CD14-positive monocyte (primary cell): ENCODE results near the gene TMEM178B. TPM values are rescaled to one million over a fixed set of nuclear protein-coding genes. Genes with fewer than 3 reads are reported as not detected.

Source experiments
- DNase-seq, 3 donors: peaks; one replicate each; pipeline ENCODE4 v3.0.0-alpha.2; 2011 to 2022
- H2AFZ ChIP-seq: 2 replicates; pipeline ENCODE4 v1.6.0; 2012; ENCODE audit warnings: mild to moderate bottlenecking, low read depth, low read length, inconsistent platforms; ENCODE audit not compliant: insufficient read depth, poor library complexity, severe bottlenecking
- H3K27ac ChIP-seq, 2 donors: 1 replicate in 1 of 2; 2 replicates in 1 of 2; pipeline ENCODE4 v1.5.1; 2012 to 2013; ENCODE audit warnings: low read length in 2 of 2, control low read depth in 1 of 2, inconsistent platforms in 1 of 2, low read depth in 1 of 2, mild to moderate bottlenecking in 1 of 2
- H3K27me3 ChIP-seq, 2 donors: one replicate each; pipeline versions ENCODE4 v1.6.0 to v1.6.1; 2011 to 2013; ENCODE audit warnings: low read length in 2 of 2; ENCODE audit not compliant: control insufficient read depth in 2 of 2, insufficient read depth in 2 of 2
- H3K36me3 ChIP-seq, 2 donors: replicated peaks in 1 of 2; 1 replicate in 1 of 2; 2 replicates in 1 of 2; pipeline versions ENCODE4 v1.5.1 to v1.6.1; 2012 to 2013; ENCODE audit warnings: low read length in 2 of 2, control low read depth in 1 of 2, inconsistent platforms in 1 of 2, mild to moderate bottlenecking in 1 of 2; ENCODE audit not compliant: insufficient read depth in 2 of 2, control insufficient read depth in 1 of 2
- H3K4me1 ChIP-seq, 2 donors: 1 replicate in 1 of 2; 2 replicates in 1 of 2; pipeline versions ENCODE4 v1.5.1 to v1.6.1; 2012 to 2013; ENCODE audit warnings: low read length in 2 of 2, control low read depth in 1 of 2, inconsistent platforms in 1 of 2, mild to moderate bottlenecking in 1 of 2, moderate library complexity in 1 of 2; ENCODE audit not compliant: insufficient read depth in 2 of 2, control insufficient read depth in 1 of 2
- H3K4me2 ChIP-seq: replicated peaks from 2 replicates; pipeline ENCODE3; 2012; ENCODE audit warnings: low read length, moderate library complexity, mild to moderate bottlenecking; ENCODE audit not compliant: poor library complexity, severe bottlenecking; ENCODE audit errors: extremely low read depth
- H3K4me3 ChIP-seq, 3 experiments: fragments of 200-600 bp in 1 of 3; sonication (generic) in 1 of 3; replicated peaks in 1 of 3; 1 replicate in 2 of 3; 2 replicates in 1 of 3; pipeline ENCODE4 v1.5.1; 2011 to 2013; ENCODE audit warnings: low read length in 3 of 3, mild to moderate bottlenecking in 3 of 3, control low read depth in 2 of 3, low read depth in 2 of 3, inconsistent platforms in 1 of 3, moderate library complexity in 1 of 3
- H3K79me2 ChIP-seq: 2 replicates; pipeline ENCODE4 v1.6.0; 2012; ENCODE audit warnings: mild to moderate bottlenecking, control low read depth, inconsistent platforms, low read length, moderate library complexity; ENCODE audit not compliant: insufficient read depth
- H3K9ac ChIP-seq: 2 replicates; pipeline ENCODE4 v1.6.0; 2017; ENCODE audit warnings: low read length, mild to moderate bottlenecking; ENCODE audit not compliant: insufficient read depth, poor library complexity, severe bottlenecking
- H3K9me3 ChIP-seq, 2 donors: replicated peaks in 1 of 2; 1 replicate in 1 of 2; 2 replicates in 1 of 2; pipeline versions ENCODE4 v1.5.1 to v1.6.1; 2012 to 2013; ENCODE audit warnings: low read length in 2 of 2, control low read depth in 1 of 2; ENCODE audit not compliant: control insufficient read depth in 1 of 2, insufficient read depth in 1 of 2
- H4K20me1 ChIP-seq: 2 replicates; pipeline ENCODE4 v1.6.0; 2012; ENCODE audit warnings: mild to moderate bottlenecking, low read length, control low read depth, moderate library complexity; ENCODE audit not compliant: insufficient read depth
- H3K27ac Mint-ChIP-seq, 7 donors: one replicate each; pipeline ENCODE4 v1.8.0; 2020; ENCODE audit warnings: mild to moderate bottlenecking in 7 of 7, mixed read lengths in 7 of 7, moderate library complexity in 6 of 7, inconsistent platforms in 2 of 7
- H3K27me3 Mint-ChIP-seq, 3 donors: one replicate each; pipeline ENCODE4 v1.8.0; 2021 to 2022; ENCODE audit warnings: low read depth in 3 of 3, mild to moderate bottlenecking in 3 of 3, mixed read lengths in 3 of 3, moderate library complexity in 3 of 3, inconsistent platforms in 1 of 3
- H3K36me3 Mint-ChIP-seq, 2 donors: one replicate each; pipeline ENCODE4 v1.8.0; 2020; ENCODE audit warnings: mixed read lengths in 2 of 2, inconsistent platforms in 1 of 2, mild to moderate bottlenecking in 1 of 2
- H3K4me1 Mint-ChIP-seq: one replicate; pipeline ENCODE4 v1.8.0; 2020; ENCODE audit warnings: mild to moderate bottlenecking, mixed read lengths
- H3K4me3 Mint-ChIP-seq, 2 donors: one replicate each; pipeline ENCODE4 v1.8.0; 2020; ENCODE audit warnings: mild to moderate bottlenecking in 2 of 2, mixed read lengths in 2 of 2, moderate library complexity in 1 of 2
- H3K9me3 Mint-ChIP-seq, 7 donors: one replicate each; pipeline ENCODE4 v1.8.0; 2020 to 2022; ENCODE audit warnings: mixed read lengths in 7 of 7, mild to moderate bottlenecking in 6 of 7, moderate library complexity in 6 of 7, inconsistent platforms in 2 of 7
- WGBS: methylation state at CpG from one replicate; pipeline ENCODE4 v1.1.5; 2013; ENCODE audit warnings: missing lambda C conversion rate; ENCODE audit not compliant: insufficient coverage; 5-methylcytosine and 5-hydroxymethylcytosine counted together
- intact Hi-C, 2 donors: fragments of 100-400 bp; cut with micrococcal nuclease; formaldehyde crosslinking; loops; one replicate each; pipeline versions ENCODE4 v1.15.0 to v1.15.1; 2023
- polyA plus RNA-seq, 3 donors: library from polyadenylated mRNA; depleted of rRNA in 1 of 3; unstranded in 2 of 3; stranded (reverse) in 1 of 3; fragments of 300-500 nt in 2 of 3; fragments of >200 nt in 1 of 3; fragmentation: Illumina TruSeq in 2 of 3; gene quantifications; 1 replicate in 2 of 3; 2 replicates in 1 of 3; pipeline ENCODE4 v1.2.3, GENCODE V29; 2012 to 2021
- TF ChIP-seq, protein P1 (sequence below): fragments of 200-600 bp; IDR thresholded peaks from one replicate; pipeline ENCODE4 v1.8.0; 2022; ENCODE audit warnings: antibody characterized with exemption, mild to moderate bottlenecking

The TMEM178B gene
- polyA plus RNA-seq, 3 donors: not detected

DNA sequence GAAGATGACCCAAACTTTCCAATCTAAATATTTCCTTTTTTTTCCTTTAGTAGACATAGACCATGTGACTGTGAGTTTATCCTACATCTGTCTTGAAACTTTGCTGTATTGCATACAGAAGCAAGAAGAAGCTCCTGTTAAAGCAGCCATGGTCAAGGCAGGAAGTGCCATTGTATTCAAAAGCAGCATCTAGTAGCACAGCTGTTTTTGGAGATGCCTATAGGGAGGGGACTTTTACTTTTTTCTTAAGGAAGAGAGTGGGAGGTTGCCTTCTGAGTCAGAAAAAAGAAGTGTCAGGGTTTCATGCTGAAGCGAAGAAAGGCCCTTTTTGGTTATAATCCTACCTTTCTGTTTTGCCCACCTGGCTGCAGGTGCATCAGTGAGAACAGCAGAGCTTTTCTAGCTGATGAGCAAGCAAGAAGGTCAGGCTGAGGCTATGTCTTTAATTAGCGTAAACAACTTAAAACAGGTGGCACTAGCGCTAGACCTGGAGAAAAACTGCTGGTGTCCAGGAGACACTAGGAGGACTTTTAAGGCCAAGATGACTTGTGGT is 243.2 kb downstream of the TMEM178B start:
- intact Hi-C loops: no loop called here
- Mint-ChIP-seq H3K4me3 (no peak overlapping the region), H3K9me3 (peaks cover 0 to 5% (median 0%) of the 10 kb centered on the region in 7 donors), H3K27me3 (peaks cover 0 to 5% (median 0%) of the 10 kb centered on the region in 3 donors), H3K36me3 (no peaks in the 10 kb centered on the region), H3K4me1 (no peaks in the 10 kb centered on the region), H3K27ac (no peak overlapping the region)
- no peaks in the 10 kb centered on the region for H3K36me3 ChIP-seq
- no peaks in the 10 kb centered on the region for H3K27me3 ChIP-seq
- WGBS: 93% methylated on average over 3 of the region's 3 CpGs
- no peak overlapping the region for H3K4me2 ChIP-seq
- H3K4me3 ChIP-seq: no peak overlapping the region
- H4K20me1 ChIP-seq: no peaks in the 10 kb centered on the region
- no peaks in the 10 kb centered on the region for H3K4me1 ChIP-seq
- H3K79me2 ChIP-seq: no peaks in the 10 kb centered on the region
- no peak overlapping the region for H2AFZ ChIP-seq
- H3K9me3 ChIP-seq: no peaks in the 10 kb centered on the region
- no peak overlapping the region for H3K9ac ChIP-seq
- H3K27ac ChIP-seq: no peak overlapping the region
- DNase-seq: no peak
- TF ChIP-seq, protein P1, sequence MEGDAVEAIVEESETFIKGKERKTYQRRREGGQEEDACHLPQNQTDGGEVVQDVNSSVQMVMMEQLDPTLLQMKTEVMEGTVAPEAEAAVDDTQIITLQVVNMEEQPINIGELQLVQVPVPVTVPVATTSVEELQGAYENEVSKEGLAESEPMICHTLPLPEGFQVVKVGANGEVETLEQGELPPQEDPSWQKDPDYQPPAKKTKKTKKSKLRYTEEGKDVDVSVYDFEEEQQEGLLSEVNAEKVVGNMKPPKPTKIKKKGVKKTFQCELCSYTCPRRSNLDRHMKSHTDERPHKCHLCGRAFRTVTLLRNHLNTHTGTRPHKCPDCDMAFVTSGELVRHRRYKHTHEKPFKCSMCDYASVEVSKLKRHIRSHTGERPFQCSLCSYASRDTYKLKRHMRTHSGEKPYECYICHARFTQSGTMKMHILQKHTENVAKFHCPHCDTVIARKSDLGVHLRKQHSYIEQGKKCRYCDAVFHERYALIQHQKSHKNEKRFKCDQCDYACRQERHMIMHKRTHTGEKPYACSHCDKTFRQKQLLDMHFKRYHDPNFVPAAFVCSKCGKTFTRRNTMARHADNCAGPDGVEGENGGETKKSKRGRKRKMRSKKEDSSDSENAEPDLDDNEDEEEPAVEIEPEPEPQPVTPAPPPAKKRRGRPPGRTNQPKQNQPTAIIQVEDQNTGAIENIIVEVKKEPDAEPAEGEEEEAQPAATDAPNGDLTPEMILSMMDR: no peak

DNA sequence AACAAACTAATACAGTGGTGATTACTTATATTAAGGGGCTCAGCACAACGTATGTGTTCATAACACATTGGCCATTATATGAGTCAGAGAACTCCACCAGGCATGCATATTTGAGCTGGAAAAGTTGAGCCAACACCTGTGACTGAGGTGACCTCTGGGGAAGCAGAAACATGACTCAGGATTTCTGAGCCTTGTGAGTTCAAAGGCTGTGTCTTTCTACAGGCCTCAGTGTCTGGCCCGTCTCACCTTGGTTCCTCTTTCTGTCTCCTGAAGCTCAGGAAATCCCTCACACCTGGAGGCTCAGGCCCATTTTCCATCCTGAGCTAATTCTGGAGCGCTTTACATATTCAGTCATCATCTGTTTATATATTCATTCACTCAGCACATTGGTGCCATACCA is 246.4 kb downstream of the TMEM178B start:
- no peaks in the 10 kb centered on the region for H3K27me3 ChIP-seq
- WGBS: 70% methylated on average over 1 of the region's 3 CpGs
- H3K4me3 ChIP-seq: no peak overlapping the region
- Mint-ChIP-seq H3K4me1 (no peaks in the 10 kb centered on the region), H3K27me3 (peaks cover 0 to 2% (median 0%) of the 10 kb centered on the region in 3 donors), H3K36me3 (no peaks in the 10 kb centered on the region), H3K4me3 (no peak overlapping the region), H3K9me3 (peaks cover 0 to 7% (median 0%) of the 10 kb centered on the region in 7 donors), H3K27ac (no peak overlapping the region)
- DNase-seq: no peak
- intact Hi-C loops: no loop called here
- H3K4me1 ChIP-seq: no peaks in the 10 kb centered on the region
- H2AFZ ChIP-seq: no peak overlapping the region
- H3K4me2 ChIP-seq: no peak overlapping the region
- H3K36me3 ChIP-seq: no peaks in the 10 kb centered on the region
- TF ChIP-seq, protein P1: no peak
- H3K9ac ChIP-seq: no peak overlapping the region
- no peaks in the 10 kb centered on the region for H3K9me3 ChIP-seq
- no peak overlapping the region for H3K27ac ChIP-seq
- H3K79me2 ChIP-seq: no peaks in the 10 kb centered on the region
- no peaks in the 10 kb centered on the region for H4K20me1 ChIP-seq
